Stomach (tissue), 9 donors: Measurements from ENCODE around the gene F12. TPM values are rescaled to one million over a fixed set of nuclear protein-coding genes. Genes with fewer than 3 reads are reported as not detected.

Experiments
- DNase-seq, 2 donors: peaks; one replicate each; pipeline versions ENCODE4 v3.0.0 to v3.0.0-alpha.2; 2013 to 2019
- H3K27ac ChIP-seq, 5 donors: fragments of 200-600 bp in 4 of 5; sonication (generic) in 4 of 5; one replicate each; pipeline ENCODE4 v1.5.1; 2013 to 2019; ENCODE audit warnings: mild to moderate bottlenecking in 1 of 5, moderate library complexity in 1 of 5
- H3K27me3 ChIP-seq, 3 donors: fragments of 200-600 bp; sonication (generic); one replicate each; pipeline ENCODE4 v1.5.1; 2017 to 2019; ENCODE audit warnings: mixed run types in 1 of 3
- H3K36me3 ChIP-seq, 4 donors: fragments of 200-600 bp; sonication (generic); 1 replicate in 3 of 4; 2 replicates in 1 of 4; pipeline ENCODE4 v1.5.1; 2016 to 2019
- H3K4me1 ChIP-seq, 4 donors: fragments of 200-600 bp; sonication (generic); one replicate each; pipeline ENCODE4 v1.5.1; 2016 to 2019
- H3K4me3 ChIP-seq, 4 donors: fragments of 200-600 bp; sonication (generic) in 3 of 4; one replicate each; pipeline ENCODE4 v1.5.1; 2016 to 2019; ENCODE audit warnings: mild to moderate bottlenecking in 1 of 4
- H3K9me3 ChIP-seq, 4 donors: fragments of 200-600 bp; sonication (generic); one replicate each; pipeline ENCODE4 v1.5.1; 2016 to 2019
- CTCF ChIP-seq, 7 experiments: fragments of 450-650 bp in 4 of 7; fragments of 200-600 bp in 3 of 7; sonication (generic) in 3 of 7; IDR thresholded peaks; one replicate each; pipeline ENCODE4 v1.5.1; 2016 to 2019; ENCODE audit warnings: antibody characterized with exemption in 7 of 7, control low read depth in 2 of 7, mild to moderate bottlenecking in 1 of 7
- EP300 ChIP-seq: sonication (generic); formaldehyde crosslinking; IDR thresholded peaks from one replicate; pipeline ENCODE4 v1.6.1; 2017; ENCODE audit warnings: antibody characterized with exemption
- POLR2A ChIP-seq, 4 donors: fragments of 450-650 bp; IDR thresholded peaks; one replicate each; pipeline ENCODE4 v1.6.1; 2016; ENCODE audit warnings: antibody characterized with exemption in 4 of 4, control low read depth in 2 of 4, mild to moderate bottlenecking in 1 of 4, moderate library complexity in 1 of 4
- POLR2AphosphoS5 ChIP-seq, 3 donors: sonication (generic); formaldehyde crosslinking; IDR thresholded peaks; one replicate each; pipeline ENCODE4 v1.6.1; 2016; ENCODE audit warnings: antibody characterized with exemption in 3 of 3
- WGBS, 5 donors: extraction: QIAGEN DNeasy Blood & Tissue Kit in 3 of 5; methylation state at CpG; one replicate each; pipeline versions ENCODE4 v1.1.5 to v1.1.7; 2013 to 2018; 5-methylcytosine and 5-hydroxymethylcytosine counted together
- intact Hi-C: fragments of 100-400 bp; cut with DNase I; formaldehyde crosslinking; loops from one replicate; pipeline ENCODE4 v1.15.1; 2023; ENCODE audit warnings: low total_unique reads
- polyA plus RNA-seq, 3 donors: library from polyadenylated mRNA; stranded (reverse); fragments of 200-250 nt; gene quantifications; one replicate each; pipeline ENCODE4 v1.2.3, GENCODE V29; 2013
- total RNA-seq, 5 donors: library from RNA; depleted of rRNA; stranded (reverse); fragments of >200 nt; gene quantifications; one replicate each; pipeline versions ENCODE4 v1.1.0 to v1.2.3, GENCODE V29; 2014 to 2016
- donor health status: healthy with polysubstance abuse.
- donor health status: Bipolar disorder and iron deficiency.
- donor health status: healthy.

F12 gene
- total and polyA plus RNA-seq, 8 donors, result 0.50 to 68.3 (median 33.0) TPM; not detected in 4

GRCh38 chr5:177365845-177366527 lies 43.4 kb downstream of the F12 start:
- WGBS, 5 donors, result 67 to 85% (median 83%) methylated on average over 9 to 14 of the region's 14 CpGs
- H3K4me1 ChIP-seq, result peaks cover 59 to 95% (median 74%) of the 10 kb centered on the region in 4 donors
- no peak for DNase-seq
- no peaks in the 10 kb centered on the region for H3K27me3 ChIP-seq
- TF ChIP-seq POLR2AphosphoS5 (IDR thresholded peaks at IDR 0.05) (no peak), EP300 (no peak), CTCF (IDR thresholded peaks at IDR 0.05) (no peak), POLR2A (IDR thresholded peaks at IDR 0.05) (no peak)
- intact Hi-C loops, result no loop called here
- H3K9me3 ChIP-seq, result no peaks in the 10 kb centered on the region
- peak overlapping the region in 1 of 4 donors; percentile 45 for H3K4me3 ChIP-seq
- peak overlapping the region; percentile 83 to 92 (median 89) for H3K27ac ChIP-seq
- peaks cover 0 to 9% (median 0%) of the 10 kb centered on the region in 4 donors for H3K36me3 ChIP-seq

GRCh38 chr5:177364159-177364962 lies 45.0 kb downstream of the F12 start:
- no peak for TF ChIP-seq EP300
- TF ChIP-seq POLR2AphosphoS5 (IDR thresholded peaks at IDR 0.05), result no peak
- TF ChIP-seq CTCF (IDR thresholded peaks at IDR 0.05), result no peak
- no peak for TF ChIP-seq POLR2A (IDR thresholded peaks at IDR 0.05)
- intact Hi-C loops, result no loop called here
- H3K36me3 ChIP-seq, result peaks cover 0 to 9% (median 0%) of the 10 kb centered on the region in 4 donors
- 75 to 84% (median 78%) methylated on average over 11 of the region's 11 CpGs for WGBS, 5 donors
- H3K4me1 ChIP-seq, result peaks cover 46 to 95% (median 66%) of the 10 kb centered on the region in 4 donors
- peak in 1 of 2 donors; percentile 6 for DNase-seq
- no peak overlapping the region for H3K27ac ChIP-seq
- H3K4me3 ChIP-seq, result no peak overlapping the region
- H3K9me3 ChIP-seq, result no peaks in the 10 kb centered on the region
- H3K27me3 ChIP-seq, result no peaks in the 10 kb centered on the region

GRCh38 chr5:177363565-177363964 lies 45.8 kb downstream of the F12 start:
- Histone ChIP-seq H3K27me3 (no peaks in the 10 kb centered on the region), H3K36me3 (peaks cover 0 to 9% (median 0%) of the 10 kb centered on the region in 4 donors), H3K4me3 (peak overlapping the region; percentile 49 to 55 (median 52)), H3K27ac (peak overlapping the region in 3 of 5 donors; percentile 72 to 79 (median 76)), H3K4me1 (peaks cover 46 to 97% (median 66%) of the 10 kb centered on the region in 4 donors), H3K9me3 (no peaks in the 10 kb centered on the region)
- DNase-seq, result peak in 1 of 2 donors; percentile 1
- intact Hi-C loops, result no loop called here
- 35 to 46% (median 38%) methylated on average over 10 of the region's 10 CpGs for WGBS, 5 donors
- TF ChIP-seq EP300, result no peak
- TF ChIP-seq POLR2A (IDR thresholded peaks at IDR 0.05), result no peak
- no peak for TF ChIP-seq CTCF (IDR thresholded peaks at IDR 0.05)
- no peak for TF ChIP-seq POLR2AphosphoS5 (IDR thresholded peaks at IDR 0.05)
